Measurements from ENCODE around the gene IL19. TPM values are rescaled to one million over a fixed set of nuclear protein-coding genes. Genes with fewer than 3 reads are reported as not detected.

IL19 gene
- total RNA-seq, 2 experiments from 2014 or later, result not detected

DNA sequence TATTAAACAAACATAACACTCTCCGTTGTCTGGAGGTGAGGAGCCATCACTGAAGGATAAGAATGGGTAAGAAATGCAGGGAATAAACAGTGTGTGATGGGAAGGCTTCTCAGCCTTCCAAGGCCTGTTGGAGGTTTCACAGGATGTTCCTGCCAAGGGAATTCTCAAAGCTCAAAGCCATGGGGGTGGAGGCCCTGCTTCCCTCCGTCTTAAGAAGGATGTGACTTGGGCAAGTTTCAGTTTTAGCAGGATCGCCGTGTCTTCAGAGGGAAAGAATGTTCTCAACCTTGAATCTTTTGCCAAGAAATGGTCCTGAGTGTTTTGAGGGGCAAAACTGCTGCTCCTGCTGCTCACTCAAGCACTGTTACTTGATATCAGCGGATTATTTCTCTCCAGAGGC is 53.2 kb downstream of the IL19 start:
- Mint-ChIP-seq H3K4me1 (ENCODE audit: low read depth) (peaks cover 34% of the 10 kb centered on the region), H3K36me3 (ENCODE audit: low read depth) (peaks cover 2% of the 10 kb centered on the region), H3K4me3 (no peak overlapping the region), H3K9me3 (ENCODE audit: insufficient read depth) (no peaks in the 10 kb centered on the region), H3K27me3 (ENCODE audit: low read depth) (no peaks in the 10 kb centered on the region), H3K27ac (no peak overlapping the region)
- DNase-seq (no peak), ATAC-seq (no peak)
- CTCF ChIA-PET, result interaction anchor here (1.1 to 3.9 kb wide), 4 partner anchors 8 to 89 kb away, joined by 3 to 12 read pairs (median 8); no protein-coding TSS in a partner anchor
- POLR2A ChIA-PET, result no interaction called here

GRCh38 chr1:206824331-206824730 is 53.8 kb downstream of the IL19 start:
- Mint-ChIP-seq H3K4me3 (no peak overlapping the region), H3K4me1 (ENCODE audit: low read depth) (peaks cover 40% of the 10 kb centered on the region), H3K36me3 (ENCODE audit: low read depth) (peaks cover 2% of the 10 kb centered on the region), H3K9me3 (ENCODE audit: insufficient read depth) (no peaks in the 10 kb centered on the region), H3K27ac (no peak overlapping the region), H3K27me3 (ENCODE audit: low read depth) (no peaks in the 10 kb centered on the region)
- DNase-seq, result no peak
- ChIA-PET POLR2A (interaction anchor here (0.6 kb wide), 1 partner anchor 10 kb away, joined by 3 read pairs; no protein-coding TSS in a partner anchor), CTCF (interaction anchor here (1.1 to 3.9 kb wide), 6 partner anchors 7 to 109 kb away, joined by 3 to 12 read pairs (median 4); no protein-coding TSS in a partner anchor)
- ATAC-seq, result no peak

DNA sequence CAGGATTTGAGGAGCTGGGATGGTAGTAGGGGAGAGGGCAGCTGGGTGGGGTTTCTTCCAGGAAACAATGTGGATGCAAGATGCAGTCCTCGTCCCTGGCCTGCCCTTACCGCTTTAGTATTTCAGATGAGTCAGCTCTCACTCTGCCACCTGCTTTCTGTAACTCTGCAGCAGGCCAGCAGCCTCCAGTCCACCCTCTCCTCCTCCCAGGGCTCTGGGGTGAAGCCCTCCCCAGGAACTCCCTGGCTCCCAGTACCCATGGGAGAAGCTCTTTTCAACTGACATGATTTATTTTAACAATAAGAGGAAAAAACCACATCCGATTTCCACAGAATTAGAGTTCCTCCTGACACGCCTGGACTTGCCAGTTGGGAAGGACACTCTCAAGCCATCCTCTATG is 55.8 kb downstream of the IL19 start:
- ChIA-PET CTCF (interaction anchor here (0.7 to 11.9 kb wide), 8 partner anchors 9 to 87 kb away, joined by 3 to 118 read pairs (median 5); partner anchors contain the start of gene IL20), POLR2A (no interaction called here)
- Mint-ChIP-seq H3K4me3 (no peak overlapping the region), H3K4me1 (ENCODE audit: low read depth) (peaks cover 54% of the 10 kb centered on the region), H3K27me3 (ENCODE audit: low read depth) (no peaks in the 10 kb centered on the region), H3K9me3 (ENCODE audit: insufficient read depth) (no peaks in the 10 kb centered on the region), H3K27ac (no peak overlapping the region), H3K36me3 (ENCODE audit: low read depth) (peaks cover 2% of the 10 kb centered on the region)
- no peak for DNase-seq
- no peak for ATAC-seq

DNA sequence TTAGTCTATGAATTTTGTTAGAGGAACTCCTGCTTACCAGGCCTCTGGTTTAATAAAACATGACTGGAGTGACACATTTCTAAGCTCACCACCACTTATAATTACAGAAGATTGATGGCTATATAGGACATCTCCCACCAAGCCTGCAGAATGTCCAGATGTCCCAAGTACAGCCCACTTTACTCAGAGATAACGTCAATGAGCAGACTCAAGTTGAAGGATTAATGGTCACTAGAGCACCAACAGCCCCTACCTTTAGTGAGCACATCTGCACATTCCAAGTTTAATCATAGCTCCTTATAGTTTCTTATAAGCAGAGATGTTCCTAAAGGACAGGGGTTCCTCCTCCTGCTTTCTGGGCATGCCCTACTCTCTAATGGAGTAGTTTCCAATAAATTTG is 57.5 kb downstream of the IL19 start:
- Mint-ChIP-seq H3K9me3 (ENCODE audit: insufficient read depth) (no peaks in the 10 kb centered on the region), H3K36me3 (ENCODE audit: low read depth) (peaks cover 2% of the 10 kb centered on the region), H3K27me3 (ENCODE audit: low read depth) (no peaks in the 10 kb centered on the region), H3K4me3 (no peak overlapping the region), H3K27ac (peak overlapping the region; percentile 12), H3K4me1 (ENCODE audit: low read depth) (peaks cover 71% of the 10 kb centered on the region)
- ATAC-seq (no peak), DNase-seq (no peak)
- POLR2A ChIA-PET, result no interaction called here
- CTCF ChIA-PET, result interaction anchor here (1.6 to 11.9 kb wide), 4 partner anchors 9 to 94 kb away, joined by 6 to 118 read pairs (median 8); no protein-coding TSS in a partner anchor

DNA sequence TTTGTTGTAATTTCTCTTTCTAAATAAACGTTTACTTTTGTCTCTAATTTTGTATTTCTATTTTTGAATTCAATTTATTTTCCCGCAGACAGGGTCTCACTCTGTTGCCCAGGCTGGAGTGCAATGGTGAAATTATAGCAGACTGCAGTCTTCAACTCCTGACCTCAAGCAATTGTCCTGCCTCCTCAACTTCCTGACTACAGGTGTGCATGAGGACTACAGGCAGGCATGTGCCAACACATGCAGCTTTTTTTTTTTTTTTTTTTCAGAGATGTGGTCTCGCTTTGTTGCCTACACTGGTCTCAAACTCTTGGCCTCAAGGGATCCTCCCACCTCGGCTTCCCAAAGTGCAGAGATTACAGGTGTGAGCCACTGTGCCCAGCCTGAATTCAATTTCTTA is 58.2 kb downstream of the IL19 start:
- Mint-ChIP-seq H3K4me3 (no peak overlapping the region), H3K4me1 (ENCODE audit: low read depth) (peaks cover 77% of the 10 kb centered on the region), H3K27me3 (ENCODE audit: low read depth) (no peaks in the 10 kb centered on the region), H3K36me3 (ENCODE audit: low read depth) (peaks cover 2% of the 10 kb centered on the region), H3K9me3 (ENCODE audit: insufficient read depth) (no peaks in the 10 kb centered on the region), H3K27ac (peak overlapping the region; percentile 92)
- ChIA-PET CTCF (interaction anchor here (1.0 to 11.9 kb wide), 15 partner anchors 10 to 107 kb away, joined by 3 to 118 read pairs (median 6); partner anchors contain the start of gene IL20), POLR2A (interaction anchor here (1.0 kb wide), 1 partner anchor 93 kb away, joined by 3 read pairs; no protein-coding TSS in a partner anchor)
- DNase-seq (no peak), ATAC-seq (peak; percentile 24)

DNA sequence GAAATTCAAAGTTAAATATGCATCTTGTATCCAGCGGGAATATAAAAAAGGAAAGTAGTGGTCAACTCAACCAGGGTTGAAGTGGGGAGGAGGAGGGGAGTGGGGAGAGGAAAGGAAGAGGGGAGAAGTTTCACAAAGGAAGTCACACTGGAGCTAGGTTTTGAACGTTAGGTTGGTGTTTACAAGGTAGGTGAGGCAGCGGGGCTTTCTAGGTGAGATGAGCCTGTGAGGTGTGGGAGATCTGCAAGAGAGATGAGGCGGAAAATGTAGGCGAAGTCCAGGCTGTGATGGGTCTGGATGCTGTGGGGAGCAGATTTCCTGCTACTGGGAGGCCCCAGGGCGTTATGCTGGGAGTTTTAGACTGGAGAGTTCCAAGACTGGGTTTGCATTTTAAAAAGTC is 58.7 kb downstream of the IL19 start:
- ChIA-PET CTCF (interaction anchor here (1.0 to 11.9 kb wide), 16 partner anchors 10 to 107 kb away, joined by 3 to 118 read pairs (median 5); partner anchors contain the start of gene IL20), POLR2A (interaction anchor here (1.0 kb wide), 1 partner anchor 93 kb away, joined by 3 read pairs; no protein-coding TSS in a partner anchor)
- DNase-seq, result peak; percentile 44
- ATAC-seq, result peak; percentile 64
- H3K9me3 Mint-ChIP-seq (ENCODE audit: insufficient read depth), result no peaks in the 10 kb centered on the region
- peak overlapping the region; percentile 92 for H3K27ac Mint-ChIP-seq
- H3K27me3 Mint-ChIP-seq (ENCODE audit: low read depth), result no peaks in the 10 kb centered on the region
- H3K4me3 Mint-ChIP-seq, result peak overlapping the region; percentile 65
- peaks cover 77% of the 10 kb centered on the region for H3K4me1 Mint-ChIP-seq (ENCODE audit: low read depth)
- peaks cover 2% of the 10 kb centered on the region for H3K36me3 Mint-ChIP-seq (ENCODE audit: low read depth)

GRCh38 chr1:206829875-206830274 is 59.3 kb downstream of the IL19 start:
- peak overlapping the region; percentile 92 for H3K27ac Mint-ChIP-seq
- DNase-seq, result peak; percentile 23
- peak; percentile 48 for ATAC-seq
- no peaks in the 10 kb centered on the region for H3K27me3 Mint-ChIP-seq (ENCODE audit: low read depth)
- peak overlapping the region; percentile 9 for H3K4me3 Mint-ChIP-seq
- POLR2A ChIA-PET, result interaction anchor here (0.7 kb wide), 1 partner anchor 1171 kb away, joined by 3 read pairs; no protein-coding TSS in a partner anchor
- H3K4me1 Mint-ChIP-seq (ENCODE audit: low read depth), result peaks cover 79% of the 10 kb centered on the region
- H3K36me3 Mint-ChIP-seq (ENCODE audit: low read depth), result no peaks in the 10 kb centered on the region
- no peaks in the 10 kb centered on the region for H3K9me3 Mint-ChIP-seq (ENCODE audit: insufficient read depth)
- CTCF ChIA-PET, result interaction anchor here (1.0 to 11.9 kb wide), 11 partner anchors 11 to 104 kb away, joined by 3 to 118 read pairs (median 8); partner anchors contain the start of gene IL20

- POLR2A ChIA-PET, result interaction anchor here (0.6 to 1.5 kb wide), 2 partner anchors 14 to 67 kb away, joined by 3 to 8 read pairs; no protein-coding TSS in a partner anchor
- DNase-seq (no peak), ATAC-seq (no peak)
- Mint-ChIP-seq H3K27me3 (ENCODE audit: low read depth) (peaks cover 6% of the 10 kb centered on the region), H3K36me3 (ENCODE audit: low read depth) (no peaks in the 10 kb centered on the region), H3K27ac (no peak overlapping the region), H3K9me3 (ENCODE audit: insufficient read depth) (no peaks in the 10 kb centered on the region), H3K4me3 (no peak overlapping the region), H3K4me1 (ENCODE audit: low read depth) (peaks cover 72% of the 10 kb centered on the region)
- CTCF ChIA-PET, result interaction anchor here (0.8 to 11.9 kb wide), 23 partner anchors 8 to 169 kb away, joined by 3 to 118 read pairs (median 5); partner anchors contain the start of gene IL20
Observed at GRCh38 chr1:206831650-206832049, 61.1 kb downstream of the IL19 start.

- H3K27ac Mint-ChIP-seq, result peak overlapping the region; percentile 64
- peaks cover 9% of the 10 kb centered on the region for H3K27me3 Mint-ChIP-seq (ENCODE audit: low read depth)
- H3K9me3 Mint-ChIP-seq (ENCODE audit: insufficient read depth), result no peaks in the 10 kb centered on the region
- CTCF ChIA-PET, result interaction anchor here (0.6 to 11.9 kb wide), 27 partner anchors 8 to 220 kb away, joined by 3 to 118 read pairs (median 4); partner anchors contain the start of genes EIF2D and IL20
- H3K36me3 Mint-ChIP-seq (ENCODE audit: low read depth), result no peaks in the 10 kb centered on the region
- H3K4me3 Mint-ChIP-seq, result peak overlapping the region; percentile 37
- POLR2A ChIA-PET, result interaction anchor here (1.5 kb wide), 1 partner anchor 15 kb away, joined by 8 read pairs; no protein-coding TSS in a partner anchor
- DNase-seq (no peak), ATAC-seq (no peak)
- H3K4me1 Mint-ChIP-seq (ENCODE audit: low read depth), result peaks cover 69% of the 10 kb centered on the region
Observed at GRCh38 chr1:206832352-206832880, 61.8 kb downstream of the IL19 start.

DNA sequence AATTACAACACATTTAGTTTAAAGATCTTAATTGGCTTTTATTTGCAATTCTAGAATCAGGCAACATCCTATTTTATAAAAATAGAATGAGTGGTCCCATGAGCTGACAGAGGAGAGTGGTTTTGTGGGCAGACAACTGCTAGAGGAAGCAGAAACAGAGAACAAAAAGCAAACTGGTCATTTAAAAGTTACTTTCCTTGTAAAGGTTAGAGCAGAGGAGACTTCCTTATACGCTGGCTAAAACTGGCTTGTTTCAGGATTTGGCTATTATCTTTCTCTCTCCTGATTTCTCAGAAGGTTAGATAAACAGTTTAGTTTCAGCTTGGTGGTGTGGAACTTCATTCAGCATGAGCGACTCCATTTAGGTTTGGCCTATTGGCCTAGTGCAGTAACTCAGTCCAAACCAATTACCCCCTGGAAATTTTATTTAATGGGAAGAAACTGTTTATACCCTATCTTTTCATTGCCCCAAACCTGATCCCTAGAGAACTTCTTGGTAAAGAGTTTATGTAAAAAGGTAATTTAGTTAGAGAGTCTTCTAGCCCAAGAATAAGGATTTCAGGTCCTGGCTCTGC is 62.6 kb downstream of the IL19 start:
- Mint-ChIP-seq H3K9me3 (ENCODE audit: insufficient read depth) (no peaks in the 10 kb centered on the region), H3K36me3 (ENCODE audit: low read depth) (no peaks in the 10 kb centered on the region), H3K27me3 (ENCODE audit: low read depth) (peaks cover 17% of the 10 kb centered on the region), H3K4me1 (ENCODE audit: low read depth) (peaks cover 63% of the 10 kb centered on the region), H3K4me3 (peak overlapping the region; percentile 37), H3K27ac (peak overlapping the region; percentile 64)
- ATAC-seq (peak; percentile 37), DNase-seq (peak; percentile 40)
- ChIA-PET CTCF (interaction anchor here (0.8 to 11.9 kb wide), 16 partner anchors 9 to 221 kb away, joined by 3 to 118 read pairs (median 4); partner anchors contain the start of genes EIF2D and IL20), POLR2A (interaction anchor here (1.2 kb wide), 1 partner anchor 16 kb away, joined by 3 read pairs; no protein-coding TSS in a partner anchor)

DNA sequence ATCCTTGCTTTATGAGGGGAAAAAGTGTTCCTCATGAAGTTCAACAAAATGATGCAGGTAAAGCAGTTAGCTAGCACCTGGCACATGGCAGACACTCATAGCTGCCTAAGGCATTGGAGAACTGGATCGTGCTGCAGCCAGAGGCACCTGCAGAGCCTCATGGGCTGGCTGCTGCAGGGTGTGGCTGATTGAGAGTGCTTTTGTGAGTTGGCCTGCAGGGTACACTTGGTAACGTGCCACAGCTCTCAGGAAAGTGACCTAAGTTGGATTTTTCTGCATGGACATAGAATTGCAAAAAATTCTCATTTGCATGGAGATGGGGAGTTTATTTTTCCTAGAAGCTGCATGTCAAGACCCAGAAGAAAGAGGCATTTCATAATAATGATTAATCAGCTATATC is 63.2 kb downstream of the IL19 start:
- Mint-ChIP-seq H3K36me3 (ENCODE audit: low read depth) (no peaks in the 10 kb centered on the region), H3K27me3 (ENCODE audit: low read depth) (peaks cover 22% of the 10 kb centered on the region), H3K27ac (no peak overlapping the region), H3K4me1 (ENCODE audit: low read depth) (peaks cover 57% of the 10 kb centered on the region), H3K9me3 (ENCODE audit: insufficient read depth) (no peaks in the 10 kb centered on the region), H3K4me3 (no peak overlapping the region)
- DNase-seq (no peak), ATAC-seq (no peak)
- ChIA-PET CTCF (interaction anchor here (0.7 to 11.9 kb wide), 10 partner anchors 8 to 108 kb away, joined by 3 to 118 read pairs (median 6); partner anchors contain the start of gene IL20), POLR2A (interaction anchor here (1.2 kb wide), 1 partner anchor 17 kb away, joined by 3 read pairs; no protein-coding TSS in a partner anchor)

Data from activated CD8-positive, alpha-beta T cell treated with anti-CD3 and anti-CD28 coated beads, Interleukin-2, amount 10 ng/mL, durations not matched to agents 7 days and 5 days (primary cell).